Osteoblast (primary cell): Measurements from ENCODE around the gene C1QL3. TPM values are rescaled to one million over a fixed set of nuclear protein-coding genes. Genes with fewer than 3 reads are reported as not detected.

ENCODE experiments used
- DNase-seq: peaks from one replicate; pipeline ENCODE4 v3.0.0; 2011; ENCODE audit warnings: low spot score, mixed read lengths; ENCODE audit not compliant: insufficient read length; ENCODE audit errors: missing footprints
- H2AFZ ChIP-seq: 2 replicates; pipeline ENCODE4 v1.6.0; 2011; ENCODE audit warnings: mild to moderate bottlenecking, low read length
- H3K27ac ChIP-seq: 2 replicates; pipeline ENCODE4 v1.5.1; 2011; ENCODE audit warnings: mild to moderate bottlenecking, low read depth, low read length, moderate library complexity
- H3K27me3 ChIP-seq: 2 replicates; pipeline ENCODE4 v1.6.0; 2012; ENCODE audit warnings: mild to moderate bottlenecking, control low read depth, inconsistent platforms, low read length, moderate library complexity; ENCODE audit not compliant: insufficient read depth
- H3K36me3 ChIP-seq: 2 replicates; pipeline ENCODE4 v1.5.1; 2011; ENCODE audit warnings: mild to moderate bottlenecking, low read length, control low read depth, moderate library complexity; ENCODE audit not compliant: insufficient read depth
- H3K4me1 ChIP-seq: 2 replicates; pipeline ENCODE4 v1.5.1; 2011; ENCODE audit warnings: mild to moderate bottlenecking, low read length, control low read depth, moderate library complexity; ENCODE audit not compliant: insufficient read depth
- H3K4me2 ChIP-seq: 2 replicates; pipeline ENCODE4 v1.6.0; 2011; ENCODE audit warnings: mild to moderate bottlenecking, low read length; ENCODE audit not compliant: insufficient read depth
- H3K4me3 ChIP-seq: fragments of 200-600 bp; sonication (generic); 3 replicates; pipeline ENCODE4 v1.5.1; 2012; ENCODE audit warnings: mild to moderate bottlenecking, low read length, inconsistent platforms; ENCODE audit not compliant: insufficient read depth
- H3K79me2 ChIP-seq: 2 replicates; pipeline ENCODE4 v1.6.0; 2012; ENCODE audit warnings: mild to moderate bottlenecking, low read length, control low read depth, inconsistent platforms; ENCODE audit not compliant: insufficient read depth
- H3K9me3 ChIP-seq: 2 replicates; pipeline ENCODE4 v1.5.1; 2011; ENCODE audit warnings: low read depth, low read length, control low read depth
- H4K20me1 ChIP-seq: 2 replicates; pipeline ENCODE4 v1.6.0; 2012; ENCODE audit warnings: mild to moderate bottlenecking, low read length, control low read depth; ENCODE audit not compliant: insufficient read depth
- CTCF ChIP-seq: IDR thresholded peaks from 2 replicates; pipeline ENCODE4 v1.5.1; 2011; ENCODE audit warnings: mild to moderate bottlenecking, low read depth, low read length, moderate library complexity; ENCODE audit errors: extremely low read depth
- total RNA-seq: library from RNA; depleted of rRNA; stranded (reverse); fragments of >200 nt; gene quantifications from 2 replicates; pipeline ENCODE4 v1.2.3, GENCODE V29; 2012

The C1QL3 gene
- total RNA-seq, 1 donor: not detected

GRCh38 chr10:16527452-16527851 is 5.8 kb upstream of the C1QL3 start:
- Histone ChIP-seq H3K4me1 (no peaks in the 10 kb centered on the region), H3K27ac (no peak overlapping the region), H4K20me1 (no peaks in the 10 kb centered on the region), H3K4me2 (no peak overlapping the region), H3K27me3 (peaks cover 8% of the 10 kb centered on the region), H3K36me3 (no peaks in the 10 kb centered on the region), H3K79me2 (no peaks in the 10 kb centered on the region), H3K4me3 (no peak overlapping the region), H2AFZ (no peak overlapping the region), H3K9me3 (no peaks in the 10 kb centered on the region)
- DNase-seq: no peak
- TF ChIP-seq CTCF: no peak

GRCh38 chr10:16520900-16521299 is 779 bp downstream of the C1QL3 start:
- Histone ChIP-seq H3K4me2 (peak overlapping the region; percentile 72), H4K20me1 (no peaks in the 10 kb centered on the region), H3K4me1 (no peaks in the 10 kb centered on the region), H3K4me3 (peak overlapping the region; percentile 66), H2AFZ (no peak overlapping the region), H3K27ac (no peak overlapping the region), H3K9me3 (no peaks in the 10 kb centered on the region), H3K27me3 (peaks cover 33% of the 10 kb centered on the region), H3K79me2 (no peaks in the 10 kb centered on the region), H3K36me3 (no peaks in the 10 kb centered on the region)
- peak; percentile 15 for TF ChIP-seq CTCF
- DNase-seq: peak; percentile 90

- no peak overlapping the region for H2AFZ ChIP-seq
Observed at GRCh38 chr10:16519908-16520861, 1.5 kb downstream of the C1QL3 start.

More at GRCh38 chr10:16519908-16520861, 1.5 kb downstream of the C1QL3 start:
- TF ChIP-seq CTCF: no peak
- Histone ChIP-seq H3K9me3 (no peaks in the 10 kb centered on the region), H3K36me3 (no peaks in the 10 kb centered on the region), H3K79me2 (no peaks in the 10 kb centered on the region), H3K27ac (no peak overlapping the region), H4K20me1 (no peaks in the 10 kb centered on the region), H3K27me3 (peaks cover 33% of the 10 kb centered on the region), H3K4me1 (no peaks in the 10 kb centered on the region), H3K4me2 (no peak overlapping the region), H3K4me3 (peak overlapping the region; percentile 66)
- DNase-seq: peak; percentile 80
